ENCODE data around the gene CIBAR2.

CIBAR2 gene

GRCh38 chr16:85086347-85087291, 25.7 kb downstream of the CIBAR2 start (continued):
- TF ChIP-seq PRDM10 (tag by site-specific recombination; IDR thresholded peaks at IDR 0.05) (no peak), KLF1 (tag by site-specific recombination; IDR thresholded peaks at IDR 0.05) (peak; percentile 87), ZBTB8A (tag by site-specific recombination; IDR thresholded peaks at IDR 0.05) (no peak), TSHZ1 (tag by site-specific recombination; IDR thresholded peaks at IDR 0.05; ENCODE audit: borderline replicate concordance) (no peak), ZNF610 (tag by site-specific recombination; IDR thresholded peaks at IDR 0.05; ENCODE audit: borderline replicate concordance) (no peak), ZNF221 (tag by site-specific recombination; IDR thresholded peaks at IDR 0.05; ENCODE audit: borderline replicate concordance) (no peak), ZNF488 (tag by site-specific recombination; IDR thresholded peaks at IDR 0.05) (no peak), ZNF621 (tag by site-specific recombination; IDR thresholded peaks at IDR 0.05) (no peak), MYNN (tag by site-specific recombination; IDR thresholded peaks at IDR 0.05; ENCODE audit: borderline replicate concordance) (no peak), ZNF48 (tag by site-specific recombination; IDR thresholded peaks at IDR 0.05) (no peak), ZNF549 (tag by site-specific recombination; IDR thresholded peaks at IDR 0.05) (no peak), ZNF830 (tag by site-specific recombination; IDR thresholded peaks at IDR 0.05; ENCODE audit: low read depth) (no peak), ZNF654 (tag by site-specific recombination; IDR thresholded peaks at IDR 0.05; ENCODE audit: low read depth) (peak; percentile 40; the same call in 1 of the 2 replicates), ATF2 (tag by site-specific recombination; IDR thresholded peaks at IDR 0.05; ENCODE audit: low read depth) (no peak), SP7 (tag by site-specific recombination; IDR thresholded peaks at IDR 0.05) (peak; percentile 42), ZNF677 (tag by site-specific recombination; IDR thresholded peaks at IDR 0.05) (no peak), ZNF529 (tag by site-specific recombination; IDR thresholded peaks at IDR 0.05; ENCODE audit: insufficient replicate concordance) (no peak), ZNF302 (tag by site-specific recombination; IDR thresholded peaks at IDR 0.05; ENCODE audit: low read depth) (no peak), BCL11B (tag by site-specific recombination; IDR thresholded peaks at IDR 0.05; ENCODE audit: low read depth) (no peak), ZNF366 (tag by site-specific recombination; conservative IDR thresholded peaks at IDR 0.05) (no peak), ZNF132 (tag by site-specific recombination; IDR thresholded peaks at IDR 0.05; ENCODE audit: borderline replicate concordance) (no peak), ZNF629 (tag by site-specific recombination; IDR thresholded peaks at IDR 0.05) (peak; percentile 36; the same call in 1 of the 2 replicates), PATZ1 (tag by site-specific recombination; IDR thresholded peaks at IDR 0.05) (no peak), ZBTB21 (tag by site-specific recombination; IDR thresholded peaks at IDR 0.05) (0 out of 2 replicates have a peak, but pooled peaks have one; percentile 44), ZNF24 (tag by site-specific recombination; IDR thresholded peaks at IDR 0.05) (no peak), ZFHX2 (tag by site-specific recombination; conservative IDR thresholded peaks at IDR 0.05) (peak; percentile 27; the same call in 1 of the 2 replicates), KLF9 (tag by site-specific recombination; IDR thresholded peaks at IDR 0.05; ENCODE audit: low read depth) (no peak), SP2 (tag by site-specific recombination; IDR thresholded peaks at IDR 0.05) (no peak)
